Stimulated activated CD4-positive, alpha-beta T cell treated with anti-CD3 and anti-CD28 coated beads, Interleukin-1b, Interleukin-23, amount 100 ng/mL, for 4 hours (primary cell): ENCODE data around the gene HMSD.
"Not testable (repeated sequence)": the region's sequence is repeated elsewhere in the genome, so short reads cannot be mapped to it uniquely, and the experiment has no call there.

Experiments used
- DNase-seq, 2 donors: peaks; one replicate each; pipeline ENCODE4 v3.0.0-alpha.2; 2020; ENCODE audit warnings: low read depth in 2 of 2

Gene HMSD, protein sequence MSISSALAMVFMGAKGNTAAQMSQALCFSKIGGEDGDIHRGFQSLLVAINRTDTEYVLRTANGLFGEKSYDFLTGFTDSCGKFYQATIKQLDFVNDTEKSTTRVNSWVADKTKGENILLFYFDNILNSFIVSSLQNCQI

DNA sequence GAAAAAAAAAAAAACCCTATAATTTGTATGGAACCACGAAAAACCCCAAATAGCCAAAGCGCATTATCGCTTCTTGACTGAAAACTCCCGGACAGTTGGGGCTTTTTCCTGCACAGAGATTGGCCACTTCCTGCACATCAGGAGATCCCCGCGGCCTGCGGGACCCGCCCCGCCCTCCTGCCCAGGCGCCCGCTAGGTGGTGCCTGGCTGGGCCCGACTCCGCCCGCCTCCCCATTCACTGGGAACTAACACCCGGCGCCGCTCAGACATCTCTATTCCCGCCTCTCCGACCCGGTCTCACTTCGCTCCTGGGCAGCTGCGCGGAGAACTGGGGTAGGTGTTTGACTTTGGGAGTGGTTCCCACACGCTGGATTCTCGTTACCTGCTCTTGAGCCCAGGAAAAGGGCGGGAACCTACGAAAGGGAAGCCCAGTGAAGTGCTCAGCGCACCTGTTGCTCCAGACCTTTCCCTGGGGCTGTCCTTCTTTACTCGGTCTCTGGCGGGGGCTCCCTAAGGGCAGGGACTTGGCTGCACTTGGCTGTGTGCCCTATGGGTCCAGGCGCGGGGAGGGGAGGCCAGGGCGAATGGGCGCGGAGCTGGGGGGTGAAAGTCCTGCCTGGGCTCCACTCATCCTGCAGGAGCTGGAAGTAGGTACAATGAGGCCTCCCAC lies at the start of gene HMSD:
TSS of gene HMSD (plus strand) at position 234 of the 670 bp plus-strand sequence. CDS start 4,155 bp downstream, outside the sequence.
- DNase-seq, result peak in 1 of 2 donors; percentile 52

DNA sequence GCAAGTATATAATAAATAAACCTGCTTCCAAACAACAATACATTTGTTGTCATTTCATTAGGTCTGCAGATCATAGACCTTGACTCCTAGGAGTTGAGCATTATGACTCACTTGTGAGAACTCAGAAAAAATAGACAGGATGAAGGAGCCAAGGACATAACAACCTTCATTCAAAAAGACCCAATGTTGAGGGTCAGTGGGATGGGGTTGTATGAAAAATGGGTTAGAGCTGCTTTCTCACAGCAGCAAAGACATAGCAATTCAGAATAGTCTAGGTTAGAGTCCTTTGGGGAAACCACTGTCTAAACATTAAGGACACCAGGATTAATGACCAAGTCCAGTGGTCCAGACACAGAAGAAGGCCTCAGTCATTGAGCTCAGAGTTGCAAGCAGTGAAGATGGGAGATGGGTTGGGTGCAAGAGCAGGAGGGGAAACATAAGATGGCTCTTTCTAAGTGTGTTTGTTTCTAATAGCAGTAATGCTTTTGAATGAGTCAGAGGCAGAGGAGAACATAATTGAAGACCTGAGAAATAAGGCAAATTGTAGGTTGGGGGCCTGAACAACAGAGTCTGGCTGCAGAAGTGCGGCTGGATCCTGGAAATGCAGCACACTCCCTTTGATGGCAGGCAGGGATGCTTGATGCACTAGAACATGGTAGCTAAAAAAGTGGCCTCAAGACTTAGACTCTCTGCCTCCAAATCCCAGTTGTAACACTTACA lies 45.1 kb upstream of the HMSD start:
- DNase-seq, result no peak

DNA sequence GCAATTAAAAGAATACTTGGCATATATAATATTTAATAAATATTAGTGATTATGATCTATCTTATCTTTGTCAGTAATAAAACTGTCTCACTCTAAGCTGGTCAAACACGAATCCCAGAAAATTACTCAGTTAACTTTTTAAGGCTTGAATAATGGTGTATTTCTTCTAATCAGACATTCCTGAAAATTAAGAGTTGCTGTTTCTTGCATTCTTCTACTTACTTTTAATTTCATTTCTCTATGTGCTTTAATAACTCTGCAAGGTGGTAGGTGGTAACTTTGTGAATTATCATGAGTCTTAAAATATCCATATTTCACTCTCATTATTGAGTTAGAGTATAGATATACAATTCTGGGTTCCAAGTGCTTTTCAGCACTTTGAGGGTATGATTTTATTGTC lies 44.4 kb upstream of the HMSD start:
- DNase-seq, result no peak

DNA sequence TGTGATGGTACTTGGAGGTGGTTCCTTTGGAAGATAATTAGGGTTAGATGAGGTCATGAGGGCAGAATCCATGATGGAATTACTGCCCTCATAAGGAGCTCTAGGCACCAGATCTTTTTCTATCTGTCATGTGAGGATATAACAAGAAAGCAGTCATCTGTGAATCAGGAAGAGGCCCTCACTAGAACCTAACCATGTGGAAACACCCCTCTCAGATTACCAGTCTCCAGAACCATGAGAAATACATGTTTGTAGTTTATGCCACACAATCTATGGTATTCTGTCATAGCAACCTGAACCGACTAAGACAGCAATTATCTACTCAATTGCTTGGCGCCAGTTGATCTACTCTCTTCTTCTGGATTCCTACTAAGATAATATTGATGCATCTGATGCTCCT lies 43.7 kb upstream of the HMSD start:
- DNase-seq, result no peak

DNA sequence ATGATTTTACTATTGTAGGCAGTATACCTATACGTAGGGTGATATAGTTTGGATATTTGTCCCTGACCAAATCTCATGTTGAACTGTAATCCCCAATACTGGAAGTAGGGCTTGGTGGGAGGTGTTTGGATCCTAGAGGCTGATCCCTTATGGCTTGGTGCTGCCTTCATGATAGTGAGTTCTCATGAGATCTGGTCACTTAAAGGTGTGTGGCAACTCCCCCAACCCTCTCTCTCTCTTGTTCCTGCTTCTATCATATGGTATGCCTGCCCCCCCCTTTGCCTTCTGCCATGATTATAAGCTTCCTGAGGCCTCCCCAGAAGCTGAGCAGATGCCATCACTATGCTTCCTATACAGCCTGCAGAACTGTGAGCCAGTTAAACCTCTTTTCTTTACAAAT lies 43.0 kb upstream of the HMSD start:
- DNase-seq, result no peak

DNA sequence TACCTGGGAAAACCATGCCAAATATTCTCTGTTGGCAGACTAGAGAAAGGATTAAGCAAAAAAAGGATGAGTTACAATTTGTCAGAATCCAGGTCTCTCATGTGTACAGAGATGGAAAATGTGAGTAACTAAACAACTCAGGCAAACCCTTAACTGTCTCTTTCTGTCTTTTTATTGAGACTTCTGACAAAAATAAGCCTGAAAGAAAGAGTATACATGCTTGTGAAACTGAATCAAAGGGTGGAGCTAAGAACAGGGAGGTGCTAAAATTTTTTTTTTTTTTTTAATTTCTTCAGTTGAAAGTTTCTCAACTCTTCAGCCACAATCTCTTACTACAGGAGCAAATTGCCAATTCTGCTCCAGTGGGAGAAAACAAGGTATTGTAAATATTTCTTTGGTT lies 41.4 kb upstream of the HMSD start, which contains the start of gene SERPINB10:
TSS of gene SERPINB10 (plus strand) at position 295 of the 400 bp plus-strand sequence. CDS start 7,553 bp downstream, outside the sequence.
- DNase-seq, result no peak

DNA sequence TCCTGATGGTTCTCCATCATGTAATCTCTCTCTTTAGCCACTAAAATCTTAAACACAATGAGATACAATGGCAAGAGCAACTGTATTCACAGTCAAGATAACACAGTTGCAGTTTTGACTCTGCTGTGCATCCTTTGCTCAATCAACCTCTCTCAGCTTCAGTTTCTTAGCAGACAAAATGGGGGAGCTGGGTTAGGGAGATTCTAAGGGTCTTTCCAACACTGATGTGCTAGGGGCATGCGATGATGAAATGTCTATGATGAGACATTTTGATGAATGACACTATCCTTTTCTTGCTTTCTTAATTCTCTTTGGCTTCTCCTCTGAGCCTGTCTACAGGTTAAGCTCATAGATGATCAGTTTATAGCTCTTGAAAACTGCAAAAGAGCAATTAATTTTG lies 40.2 kb upstream of the HMSD start:
- DNase-seq, result no peak

DNA sequence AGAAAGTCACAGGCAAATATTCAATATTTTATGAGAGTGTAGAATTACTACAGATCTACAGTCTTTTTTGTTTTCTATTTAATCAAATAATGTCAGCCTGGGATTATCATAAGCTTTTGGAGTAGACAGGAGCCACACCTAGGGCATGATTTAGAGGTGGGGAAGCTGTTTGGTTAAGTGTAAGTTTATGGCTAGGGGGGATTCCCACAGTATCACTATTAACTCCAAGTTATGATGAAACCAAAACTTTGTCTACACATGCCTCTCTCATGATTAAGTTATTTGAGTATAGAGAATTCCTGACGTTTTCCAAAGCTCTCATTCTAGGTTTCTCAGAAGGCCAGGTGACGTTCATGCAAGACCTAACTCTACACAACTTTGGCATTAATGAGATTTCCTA lies 39.2 kb upstream of the HMSD start:
- no peak for DNase-seq

DNA sequence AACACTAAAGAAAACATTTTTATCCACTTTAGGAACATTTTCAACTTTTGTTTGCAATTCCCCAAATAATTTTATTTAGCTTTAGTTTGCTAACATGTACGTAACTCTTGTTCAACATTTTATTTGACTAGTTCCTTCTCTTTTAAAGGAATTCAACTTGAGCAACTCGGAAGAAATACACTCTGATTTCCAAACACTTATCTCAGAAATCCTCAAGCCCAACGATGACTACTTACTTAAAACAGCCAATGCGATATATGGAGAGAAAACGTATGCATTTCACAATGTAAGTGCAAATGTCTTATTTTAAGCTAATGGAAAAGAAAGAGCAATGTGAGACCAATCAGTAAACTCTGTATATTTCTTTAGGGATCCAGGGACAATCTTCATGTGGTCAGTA lies 31.3 kb upstream of the HMSD start:
- DNase-seq, result no peak

DNA sequence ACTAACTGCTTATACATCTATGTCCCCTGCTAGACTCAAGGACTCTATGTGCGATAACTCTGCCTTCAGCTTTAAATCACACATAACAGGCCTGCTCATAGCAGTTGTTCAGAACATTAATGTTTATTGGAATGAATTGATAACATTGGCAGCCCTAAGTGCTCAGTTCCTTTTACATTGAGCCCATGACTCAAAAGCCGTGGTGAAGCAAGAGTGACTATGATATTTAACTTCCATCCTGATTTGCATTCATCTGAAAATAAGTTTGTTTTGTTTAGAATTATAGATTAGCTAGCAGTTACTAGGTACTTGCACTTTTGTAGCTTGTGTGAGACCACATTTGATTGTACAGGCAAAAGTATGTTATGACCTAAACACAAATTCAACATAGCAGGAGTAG lies 27.1 kb upstream of the HMSD start:
- DNase-seq, result no peak

DNA sequence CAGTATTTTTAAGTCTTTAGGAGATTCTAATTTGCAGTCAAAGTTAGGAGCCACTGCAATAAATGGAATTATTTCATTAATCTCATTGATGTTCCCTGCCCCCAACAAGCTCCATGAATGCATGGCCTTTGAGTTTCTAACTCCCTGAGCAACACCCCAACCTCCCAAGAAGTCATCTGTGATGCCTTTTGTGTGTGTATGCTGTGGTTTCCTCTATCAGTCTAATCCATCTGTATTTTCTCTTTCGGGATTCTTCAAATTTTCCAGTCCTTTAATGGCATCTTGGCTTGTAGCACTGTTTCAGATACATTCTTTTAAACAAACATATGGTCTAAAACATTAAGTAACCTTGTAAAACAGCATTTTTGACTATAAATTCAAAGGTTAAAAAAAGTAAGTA lies 24.6 kb upstream of the HMSD start:
- DNase-seq, result no peak

DNA sequence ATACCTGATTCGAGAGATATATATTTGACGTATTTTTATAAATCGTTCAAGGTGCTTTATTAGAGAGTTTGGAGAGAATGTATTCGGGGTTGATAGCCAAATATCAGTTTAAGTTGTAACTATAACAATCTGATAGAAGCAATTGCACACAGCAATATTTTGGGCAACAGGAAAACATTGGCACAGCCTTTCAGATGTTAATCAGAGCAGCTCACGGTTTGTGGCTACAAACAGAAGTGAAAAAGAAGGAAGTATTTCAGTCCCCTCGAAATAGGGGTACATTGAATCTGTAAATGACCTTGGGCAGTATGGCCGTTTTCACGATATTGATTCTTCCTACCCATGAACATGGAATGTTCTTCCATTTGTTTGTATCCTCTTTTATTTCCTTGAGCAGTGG lies 20.8 kb upstream of the HMSD start:
- DNase-seq, result no peak

DNA sequence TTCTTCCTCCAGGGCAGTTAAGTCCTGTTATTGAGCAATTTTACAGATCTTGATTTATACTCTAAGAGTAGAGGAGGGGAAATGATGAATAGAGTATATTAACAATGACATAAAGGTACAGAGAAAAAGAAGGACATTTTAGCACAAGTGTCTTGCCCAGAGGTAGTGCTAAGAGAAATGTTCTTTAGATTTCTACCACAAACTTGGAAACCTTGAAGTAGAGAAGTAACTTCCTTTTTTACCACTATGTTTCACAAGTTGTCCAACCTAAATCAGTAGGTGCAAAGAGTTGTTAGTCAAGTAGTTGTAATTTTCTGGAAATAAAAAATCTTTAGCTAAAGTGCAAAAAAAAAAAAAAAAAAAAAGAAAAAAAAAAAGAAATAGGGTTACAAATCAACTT lies 19.7 kb upstream of the HMSD start:
- DNase-seq, result not testable (repeated sequence)

DNA sequence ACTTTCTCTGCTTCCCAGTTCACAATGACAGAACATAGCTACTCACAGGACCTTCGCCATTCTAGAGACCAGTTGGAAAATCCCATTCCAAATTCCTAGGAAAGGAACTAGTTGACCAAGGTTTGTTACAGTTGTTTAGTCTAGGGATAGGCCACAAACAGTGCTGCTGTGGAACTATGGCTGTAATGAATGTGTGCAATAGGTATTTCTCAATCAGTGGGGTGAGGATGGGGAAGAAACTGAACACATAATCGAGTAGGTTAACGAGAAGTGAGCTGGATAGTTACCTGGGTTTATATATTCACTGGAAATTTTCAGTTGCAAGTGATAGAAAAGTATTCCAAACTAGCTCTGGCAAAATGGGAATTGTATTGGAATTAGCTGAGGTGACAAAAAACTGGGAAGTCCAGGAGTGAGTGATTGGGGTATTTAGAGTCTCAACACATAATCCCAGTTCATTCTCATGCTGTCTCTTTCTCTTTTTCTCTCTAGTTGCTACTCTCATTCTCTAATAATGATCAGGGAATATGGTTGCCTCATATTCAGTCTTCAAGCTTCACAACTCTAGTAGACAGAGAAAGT lies 18.2 kb upstream of the HMSD start:
- DNase-seq, result no peak

DNA sequence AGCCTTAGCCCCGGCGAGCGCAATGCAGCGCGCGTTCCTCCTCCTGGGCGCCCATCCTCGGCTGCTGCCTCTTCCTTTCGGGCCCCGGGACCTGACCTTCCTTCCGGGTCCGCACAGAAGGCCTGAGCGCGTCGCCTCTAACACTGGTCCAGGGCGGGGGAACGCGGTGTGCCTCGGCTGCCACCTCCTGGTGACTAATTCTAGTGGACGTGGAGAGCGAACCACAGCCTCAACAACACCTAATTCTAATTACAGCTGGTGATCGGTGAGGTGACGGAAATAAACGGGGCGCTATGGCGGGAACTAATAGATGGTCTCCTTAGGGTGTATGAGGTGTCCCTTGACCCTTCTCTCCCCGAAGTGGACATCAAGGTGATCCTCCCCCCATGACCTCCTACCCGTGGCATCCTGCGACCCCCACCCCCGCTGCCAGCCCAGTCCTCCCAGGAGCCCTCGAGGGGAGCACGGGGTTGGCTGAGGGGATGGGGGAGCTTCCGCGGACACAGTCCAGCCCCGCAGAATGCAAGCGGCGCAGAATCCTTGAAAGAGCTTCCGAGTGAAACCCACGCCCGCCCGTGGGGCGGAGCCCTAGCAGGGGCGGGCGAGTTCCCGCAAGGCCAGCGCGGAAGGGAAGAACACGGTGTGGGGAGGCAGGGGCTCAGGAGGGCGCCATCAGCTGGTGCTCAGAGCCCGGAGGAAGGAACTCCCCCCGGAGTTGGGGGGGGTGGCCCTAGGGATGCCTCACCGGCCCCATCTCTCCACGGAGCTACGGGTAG lies 12.8 kb upstream of the HMSD start:
- DNase-seq, result peak in 1 of 2 donors; percentile 47

DNA sequence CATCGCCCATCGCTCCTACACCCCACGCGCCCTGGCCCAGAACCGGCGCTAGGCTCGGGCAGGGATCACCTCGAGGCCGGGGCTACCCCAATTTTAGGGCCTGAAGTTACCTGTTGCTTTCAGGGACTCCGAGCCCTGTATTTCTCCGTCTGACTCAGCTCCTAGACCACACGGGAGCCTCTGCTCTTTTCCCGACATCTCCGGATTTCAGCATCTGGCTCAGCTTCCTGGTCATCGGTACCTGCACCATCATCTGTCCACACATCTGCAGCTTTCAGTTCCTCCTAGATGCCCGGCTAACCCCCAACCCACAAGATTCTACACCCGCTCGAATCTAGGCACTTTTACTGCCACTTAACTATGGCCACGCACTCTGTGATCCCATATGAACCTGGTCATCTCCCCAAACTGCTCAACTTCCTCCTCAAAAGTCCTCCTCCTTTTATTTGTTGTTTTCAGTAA lies 12.1 kb upstream of the HMSD start:
- DNase-seq, result no peak

DNA sequence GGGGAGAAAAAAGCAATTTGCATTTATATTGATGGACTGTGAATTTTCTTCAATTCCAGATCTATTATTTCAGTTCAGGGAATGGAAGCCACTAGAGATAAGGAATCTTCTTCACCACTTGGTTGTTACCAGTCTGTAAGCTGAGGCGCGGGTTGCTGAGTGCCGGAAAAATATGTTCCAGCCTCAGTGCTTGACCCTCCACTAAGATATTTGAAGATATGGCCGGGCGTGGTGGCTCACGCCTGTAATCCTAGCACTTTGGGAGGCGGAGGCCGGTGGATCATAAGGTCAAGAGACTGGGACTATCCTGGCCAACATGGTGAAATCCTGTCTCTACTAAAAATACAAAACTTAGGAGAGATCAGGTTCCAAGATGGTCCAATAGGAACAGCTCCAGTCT lies 9.1 kb upstream of the HMSD start:
- DNase-seq, result no peak

DNA sequence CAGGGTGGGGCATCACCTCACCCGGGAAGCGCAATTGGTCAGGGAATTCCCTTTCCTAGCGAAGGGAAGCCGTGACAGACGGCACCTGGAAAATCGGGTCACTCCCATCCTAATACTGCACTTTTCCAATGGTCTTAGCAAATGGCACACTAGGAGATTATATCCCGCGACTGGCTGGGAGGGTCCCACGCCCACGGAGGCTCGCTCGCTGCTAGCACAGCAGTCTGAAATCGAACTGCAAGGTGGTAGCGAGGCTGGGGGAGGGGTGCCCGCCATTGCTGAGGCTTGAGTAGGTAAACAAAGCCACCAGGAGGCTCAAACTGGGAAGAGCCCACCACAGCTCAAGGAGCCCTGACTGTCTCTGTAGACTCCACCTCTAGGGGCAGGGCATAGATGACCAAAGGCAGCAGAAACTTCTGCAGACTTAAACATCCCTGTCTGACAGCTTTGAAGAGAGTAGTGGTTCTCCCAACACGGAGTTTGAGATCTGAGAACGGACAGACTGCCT lies 8.5 kb upstream of the HMSD start:
- not testable (repeated sequence) for DNase-seq

DNA sequence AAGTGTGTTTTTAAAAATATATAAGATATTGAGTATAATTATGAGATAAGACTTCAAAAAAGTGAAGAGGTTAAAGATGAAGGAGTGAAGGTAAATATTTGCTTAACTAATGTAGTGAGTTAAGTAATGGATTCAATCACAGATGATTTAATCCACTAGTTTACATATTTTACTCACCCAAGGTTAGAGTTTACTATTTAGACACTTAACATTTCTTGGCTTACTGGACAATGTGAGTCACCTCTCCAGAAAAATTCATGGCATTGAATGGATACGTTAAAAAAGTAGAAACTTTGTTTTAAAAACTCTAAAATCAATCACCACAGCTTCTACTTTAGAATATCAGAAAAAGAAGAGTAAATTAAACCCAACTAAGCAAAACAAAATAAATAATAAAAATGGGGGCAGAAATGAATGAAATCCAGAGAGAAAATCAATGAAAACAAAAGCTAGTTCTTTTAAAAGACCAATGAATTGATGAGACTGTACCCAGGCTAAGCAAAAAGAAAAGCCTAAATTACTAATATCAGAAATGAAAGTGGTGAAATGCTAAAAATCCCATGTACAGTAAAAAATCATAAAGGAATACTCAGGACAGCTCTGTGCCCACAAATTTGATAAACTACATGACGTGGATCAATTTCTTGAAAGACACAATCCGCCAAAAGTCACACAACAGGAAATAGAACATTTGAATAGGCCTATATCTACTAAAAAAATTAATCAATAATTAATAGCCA lies 1.9 kb upstream of the HMSD start:
- no peak for DNase-seq

DNA sequence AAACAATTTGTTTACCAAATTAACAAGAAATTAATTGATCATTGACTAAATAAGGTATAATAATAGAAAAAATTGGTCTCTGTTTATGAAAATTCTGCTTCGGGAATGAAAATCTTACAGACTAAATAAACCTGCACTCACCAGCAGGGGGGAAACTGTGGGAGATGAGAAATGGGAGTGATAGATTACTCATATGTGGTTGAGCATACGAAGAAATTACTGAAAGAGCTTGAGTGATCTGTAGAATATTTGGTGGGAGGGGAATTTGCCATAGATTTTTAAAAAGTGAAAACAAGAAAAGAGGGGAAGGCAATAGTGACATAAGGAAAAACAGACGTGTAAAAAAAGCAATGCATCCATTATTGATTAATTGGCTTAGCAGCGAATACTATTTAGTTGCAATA lies 2.2 kb downstream of the HMSD start:
- DNase-seq, result no peak

DNA sequence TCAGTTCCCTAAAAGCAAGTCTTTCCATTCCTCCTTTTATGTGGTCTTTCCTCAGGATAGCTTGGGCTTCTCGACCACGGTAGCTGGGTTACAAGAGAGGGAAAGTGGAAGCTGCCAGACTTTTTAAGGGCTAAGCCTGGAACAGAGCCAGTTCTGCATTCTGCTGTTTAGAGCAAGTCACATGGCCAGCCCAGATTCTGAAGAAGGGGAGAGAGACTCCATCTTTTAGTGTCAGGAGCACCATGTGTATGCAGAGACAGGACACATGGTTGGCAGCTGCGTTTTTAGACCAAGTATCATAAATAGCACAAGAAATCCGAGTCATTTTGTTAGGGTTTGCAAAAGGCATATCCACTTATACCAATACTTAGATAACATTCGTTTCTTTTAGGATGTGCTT lies 4.7 kb downstream of the HMSD start:
- no peak for DNase-seq
